Right lobe of liver (tissue), 6 donors: ENCODE measurements around the gene GCNT1. TPM values are rescaled to one million over a fixed set of nuclear protein-coding genes. Genes with fewer than 3 reads are reported as not detected.
A peak's percentile ranks its signal among the peaks of the same experiment; 100 is the strongest.

Experiments used
- ATAC-seq, 4 donors: fragments of 200-7000 bp; cut with Tn5 transposase; one replicate each; pipeline ENCODE4 v1.9.1; 2020; ENCODE audit warnings: mild to moderate bottlenecking in 4 of 4, moderate library complexity in 4 of 4
- DNase-seq, 3 donors: peaks; one replicate each; pipeline ENCODE4 v3.0.0-alpha.2; 2020
- H3K27ac ChIP-seq, 3 donors: fragments of 200-600 bp; one replicate each; pipeline ENCODE4 v1.8.0; 2022
- H3K27me3 ChIP-seq, 2 donors: fragments of 200-600 bp; one replicate each; pipeline ENCODE4 v1.8.0; 2022
- H3K36me3 ChIP-seq, 4 donors: fragments of 200-600 bp; sonication (generic) in 1 of 4; one replicate each; pipeline versions ENCODE4 v1.5.1 to v1.8.0; 2017 to 2022; ENCODE audit warnings: control low read depth in 1 of 4
- H3K4me1 ChIP-seq, 4 donors: fragments of 200-600 bp; sonication (generic) in 1 of 4; one replicate each; pipeline versions ENCODE4 v1.5.1 to v1.8.0; 2017 to 2022; ENCODE audit warnings: control low read depth in 1 of 4
- H3K4me3 ChIP-seq, 3 donors: fragments of 200-600 bp; one replicate each; pipeline ENCODE4 v1.8.0; 2022
- H3K9me3 ChIP-seq, 4 donors: fragments of 200-600 bp; sonication (generic) in 1 of 4; one replicate each; pipeline versions ENCODE4 v1.5.1 to v1.8.0; 2017 to 2022; ENCODE audit warnings: control low read depth in 1 of 4
- CTCF ChIP-seq, 4 donors: fragments of 200-600 bp in 3 of 4; fragments of 450-650 bp in 1 of 4; IDR thresholded peaks; one replicate each; pipeline versions ENCODE4 v1.5.1 to v1.8.0; 2016 to 2022; ENCODE audit warnings: antibody characterized with exemption in 4 of 4, mild to moderate bottlenecking in 2 of 4
- POLR2A ChIP-seq: fragments of 450-650 bp; IDR thresholded peaks from one replicate; pipeline ENCODE4 v1.6.1; 2017; ENCODE audit warnings: antibody characterized with exemption, mild to moderate bottlenecking
- WGBS: methylation state at CpG from one replicate; pipeline ENCODE4 v1.1.6; 2018; ENCODE audit warnings: low coverage, low lambda C conversion rate; ENCODE audit not compliant: insufficient coverage; ENCODE audit errors: missing lambda C conversion rate; 5-methylcytosine and 5-hydroxymethylcytosine counted together
- intact Hi-C, 2 donors: fragments of 100-400 bp; cut with DNase I; formaldehyde crosslinking; loops; one replicate each; pipeline versions ENCODE4 v1.11.2 to v1.14.1; 2022
- total RNA-seq, 6 experiments: library from RNA; depleted of rRNA in 2 of 6; stranded (reverse); fragments of >200 nt in 2 of 6; fragmentation: NEBNext Ultra II Directional in 3 of 6; extraction: Animal tissue kit (Norgen Biotek cat#: 25700) in 3 of 6; gene quantifications; one replicate each; pipeline versions ENCODE4 v1.1.0 to v1.2.4, GENCODE V29; 2016 to 2023
- donor health status: DM: no; HTN: yes; CAD: no.
- donor health status: DM: no; HTN: no; CAD: no.
- donor health status: DM: no; HTN: no; CAD: no.
- donor health status: DM: no; HTN: yes; CAD: no.
- donor health status: DM: no; HTN: yes; CAD: no.

Gene GCNT1
- total RNA-seq, 6 experiments from 2014 or later, result 1.1 to 3.6 (median 2.7) TPM

- Histone ChIP-seq H3K27ac (peak overlapping the region in 1 of 3 donors; percentile 17), H3K27me3 (no peaks in the 10 kb centered on the region), H3K36me3 (no peaks in the 10 kb centered on the region), H3K4me1 (peaks cover 0 to 6% (median 0%) of the 10 kb centered on the region in 4 donors), H3K9me3 (peaks cover 0 to 2% (median 0%) of the 10 kb centered on the region in 4 donors), H3K4me3 (no peak overlapping the region)
- ATAC-seq (no peak), DNase-seq (no peak)
- no peak for TF ChIP-seq POLR2A
- TF ChIP-seq CTCF (IDR thresholded peaks at IDR 0.05), result no peak
- WGBS, result 100% methylated on average over 1 of the region's 2 CpGs
- intact Hi-C loops, result no loop called here
These were observed 43.8 kb upstream of the GCNT1 start for GRCh38 chr9:76415154-76415553.

- Histone ChIP-seq H3K36me3 (no peaks in the 10 kb centered on the region), H3K4me1 (peaks cover 0 to 6% (median 0%) of the 10 kb centered on the region in 4 donors), H3K4me3 (no peak overlapping the region), H3K27me3 (no peaks in the 10 kb centered on the region), H3K9me3 (peaks cover 0 to 2% (median 0%) of the 10 kb centered on the region in 4 donors), H3K27ac (peak overlapping the region in 1 of 3 donors; percentile 17)
- DNase-seq, result no peak
- peak in 3 of 4 donors; percentile 28 to 84 (median 57) for ATAC-seq
- TF ChIP-seq CTCF (IDR thresholded peaks at IDR 0.05) (no peak), POLR2A (no peak)
- intact Hi-C loops, result no loop called here
These were observed 43.3 kb upstream of the GCNT1 start for GRCh38 chr9:76415731-76416130.

- Histone ChIP-seq H3K9me3 (peaks cover 0 to 2% (median 0%) of the 10 kb centered on the region in 4 donors), H3K4me1 (peaks cover 0 to 6% (median 0%) of the 10 kb centered on the region in 4 donors), H3K36me3 (no peaks in the 10 kb centered on the region), H3K27ac (no peak overlapping the region), H3K4me3 (no peak overlapping the region), H3K27me3 (no peaks in the 10 kb centered on the region)
- ATAC-seq (no peak), DNase-seq (no peak)
- TF ChIP-seq POLR2A, result no peak
- TF ChIP-seq CTCF (IDR thresholded peaks at IDR 0.05), result no peak
- intact Hi-C loops, result no loop called here
- WGBS, result 100% methylated on average over 1 of the region's 1 CpG
These were observed 41.6 kb upstream of the GCNT1 start for GRCh38 chr9:76417394-76417793.

GRCh38 chr9:76419782-76420380 is 39.1 kb upstream of the GCNT1 start:
- no peaks in the 10 kb centered on the region for H3K9me3 ChIP-seq
- TF ChIP-seq POLR2A (no peak), CTCF (IDR thresholded peaks at IDR 0.05) (peak; percentile 41 to 77 (median 72))
- no peak overlapping the region for H3K4me3 ChIP-seq
- WGBS, result 50% methylated on average over 2 of the region's 2 CpGs
- no peaks in the 10 kb centered on the region for H3K27me3 ChIP-seq
- DNase-seq, result no peak
- H3K4me1 ChIP-seq, result peaks cover 0 to 6% (median 0%) of the 10 kb centered on the region in 4 donors
- H3K36me3 ChIP-seq, result no peaks in the 10 kb centered on the region
- intact Hi-C loops, result no loop called here
- peak; percentile 81 to 92 (median 83) for ATAC-seq
- no peak overlapping the region for H3K27ac ChIP-seq
